GM18868 (cell line): ENCODE results near the gene DDB1.
"Not testable (repeated sequence)": the region's sequence is repeated elsewhere in the genome, so short reads cannot be mapped to it uniquely, and the experiment has no call there.

ENCODE experiments used
- ATAC-seq: cut with Tn5 transposase; IDR thresholded peaks from one replicate; pipeline ENCODE4 v1.9.1; 2021; ENCODE audit warnings: mild to moderate bottlenecking, moderate library complexity; ENCODE audit not compliant: unreplicated experiment

DDB1 gene

DNA sequence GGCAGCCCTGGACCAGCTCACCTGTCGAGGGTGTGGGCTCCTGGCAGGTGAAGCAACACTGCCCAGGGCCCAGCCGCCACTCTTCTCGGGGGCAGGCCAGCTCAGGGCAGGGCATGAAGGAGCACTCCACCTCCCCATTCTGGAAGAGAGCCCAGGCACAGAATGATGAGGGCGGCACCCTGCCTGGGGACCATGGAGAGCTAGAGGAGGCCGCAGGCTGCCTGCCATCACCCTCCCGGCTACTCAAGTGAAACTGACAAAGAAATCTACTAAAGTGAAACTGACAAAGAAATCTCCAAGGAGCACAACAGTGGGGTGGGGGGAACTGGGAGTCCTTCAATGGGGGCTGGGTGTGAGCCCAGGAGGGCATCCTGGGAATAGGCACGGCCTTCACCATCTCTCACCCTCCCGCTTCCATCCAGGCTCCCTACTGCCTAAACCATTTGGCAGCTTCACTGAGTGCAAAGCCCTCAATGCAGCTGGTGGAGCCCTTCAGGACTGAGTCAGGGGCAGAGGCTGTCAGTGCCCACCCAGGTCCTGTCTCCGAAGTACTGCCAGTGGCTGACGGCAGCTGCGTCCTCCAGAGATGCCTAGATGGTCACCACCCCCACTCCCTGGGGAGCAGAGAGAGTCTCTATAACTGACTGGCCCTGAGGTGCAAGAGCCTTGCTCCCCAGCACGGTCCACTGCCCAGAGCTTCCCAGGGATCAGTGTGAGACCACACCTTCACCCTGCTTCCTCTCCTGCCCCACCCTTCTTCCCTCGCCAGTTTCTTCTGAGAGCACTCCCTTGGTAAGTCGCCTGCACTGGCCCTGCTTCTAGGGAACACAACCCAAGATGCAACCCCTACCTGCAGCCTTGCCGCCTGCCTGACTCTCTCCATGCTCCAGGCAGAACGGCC, 59.5 kb downstream of the DDB1 start:
- no peak for ATAC-seq

GRCh38 chr11:61272731-61273130, 60.2 kb downstream of the DDB1 start:
- no peak for ATAC-seq

DNA sequence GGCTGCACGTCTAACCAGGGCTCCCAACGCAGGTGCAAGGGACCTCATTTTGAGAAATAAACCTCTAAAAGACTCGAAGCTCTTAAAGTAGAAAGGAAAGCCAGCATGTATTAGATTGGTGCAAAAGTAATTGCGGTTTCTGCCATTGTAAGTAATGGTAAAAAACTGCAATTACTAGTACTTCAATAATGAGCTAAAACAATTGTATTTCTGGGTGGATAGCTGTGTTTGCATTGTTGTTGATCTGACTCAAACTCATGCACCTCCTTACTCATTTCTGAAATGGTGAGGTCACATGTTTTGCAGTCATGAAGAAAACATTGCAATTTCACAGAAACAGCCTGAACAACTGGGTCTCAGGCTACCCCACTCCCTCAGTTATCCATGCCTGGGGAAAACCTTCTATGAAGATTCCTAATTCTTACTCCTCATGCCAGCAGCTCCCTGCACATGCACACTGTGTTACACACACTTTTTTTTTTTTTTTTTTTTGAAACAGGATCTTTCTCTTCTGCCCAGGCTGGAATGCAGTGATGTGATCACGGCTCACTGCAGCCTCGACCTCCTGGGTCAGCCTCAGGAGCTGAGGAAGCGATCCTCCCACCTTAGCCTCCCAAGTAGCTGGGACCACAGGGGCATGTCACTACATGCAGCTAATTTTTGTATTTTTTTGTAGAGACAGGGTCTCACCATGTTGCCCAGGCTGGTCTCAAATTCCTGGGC, 62.4 kb downstream of the DDB1 start:
- no peak for ATAC-seq

- ATAC-seq = no peak
Measured at GRCh38 chr11:61268588-61269250, 64.2 kb downstream of the DDB1 start.

GRCh38 chr11:61267437-61267841, 65.5 kb downstream of the DDB1 start:
- no peak for ATAC-seq

GRCh38 chr11:61266602-61267001, 66.3 kb downstream of the DDB1 start:
- no peak for ATAC-seq

DNA sequence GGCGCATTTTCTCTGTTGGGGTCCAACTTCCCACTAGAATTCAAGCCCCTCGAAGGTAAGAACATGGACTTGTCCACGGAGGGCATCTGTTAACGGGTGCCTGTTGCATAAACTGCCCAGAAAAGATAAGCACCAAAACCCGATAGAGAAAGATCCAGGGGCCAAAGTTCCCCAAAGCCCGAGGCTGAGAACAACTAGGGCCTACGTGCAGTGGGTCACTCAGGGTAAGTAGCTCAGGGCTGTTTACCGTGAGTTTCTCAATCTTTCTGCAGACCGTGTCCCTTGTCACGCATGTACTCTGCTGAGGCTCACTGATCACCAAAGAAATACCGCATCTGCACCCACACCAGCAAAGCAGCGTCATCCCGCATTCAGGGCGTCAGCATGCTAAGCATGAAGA, 67.5 kb downstream of the DDB1 start:
- ATAC-seq = no peak

DNA sequence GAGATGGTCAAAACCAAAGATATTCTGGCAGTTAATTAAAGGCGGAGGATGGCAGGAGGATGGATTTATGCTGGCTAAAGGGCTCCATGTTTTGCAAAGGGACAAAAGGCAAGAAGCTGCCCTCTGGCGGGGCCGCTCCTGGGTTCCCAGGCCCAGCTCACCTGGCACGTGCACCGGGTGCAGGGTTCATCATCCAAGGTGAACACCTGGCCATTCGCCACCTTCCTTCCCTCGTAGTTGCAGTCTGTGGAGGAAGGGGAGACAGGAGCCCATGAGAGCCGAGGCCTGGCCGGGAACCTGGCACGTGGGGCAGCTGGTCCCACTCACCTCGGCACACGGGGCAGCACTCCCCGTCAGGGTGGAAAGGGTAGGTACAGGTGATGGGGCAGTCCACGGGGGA, 68.1 kb downstream of the DDB1 start:
- no peak for ATAC-seq

DNA sequence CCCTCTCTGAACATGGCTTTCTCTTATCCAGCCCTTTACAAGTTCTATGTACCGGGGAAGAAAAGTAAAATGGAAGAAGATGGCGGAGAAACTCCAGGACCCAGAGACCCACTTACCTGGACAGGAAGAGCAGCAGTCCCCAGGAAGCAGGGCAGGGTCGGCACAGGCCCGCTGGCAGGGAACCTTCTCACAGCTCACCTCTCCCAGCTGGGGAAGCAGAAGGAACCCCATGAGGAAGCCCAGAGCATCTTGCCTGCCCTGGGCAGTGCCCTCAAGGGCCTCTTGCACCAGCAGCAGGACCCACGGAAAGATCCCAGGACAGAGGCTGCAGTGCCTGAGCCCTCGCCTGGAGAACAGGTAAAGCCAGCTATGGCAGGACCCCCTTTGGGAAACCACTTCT, 68.5 kb downstream of the DDB1 start:
- no peak for ATAC-seq

DNA sequence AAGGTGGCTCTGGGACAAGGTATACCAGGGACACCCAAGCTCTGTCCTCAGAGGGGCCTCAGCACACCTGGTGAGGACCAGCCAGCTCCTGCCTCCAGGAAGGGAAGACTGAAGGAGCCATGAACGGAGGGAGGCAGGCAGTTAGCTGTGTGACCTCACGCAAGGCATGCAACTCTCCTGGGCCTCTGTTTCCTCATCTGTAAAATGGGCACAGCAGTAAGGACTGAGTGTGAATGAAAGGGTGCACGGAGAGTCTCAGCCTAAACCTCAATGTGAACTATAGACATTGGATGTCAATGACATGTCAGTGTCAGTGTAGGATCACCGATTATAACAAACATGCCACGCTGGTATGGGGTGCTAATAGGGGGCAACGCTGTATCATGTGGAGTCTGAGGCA, 73.5 kb downstream of the DDB1 start:
- ATAC-seq = no peak

DNA sequence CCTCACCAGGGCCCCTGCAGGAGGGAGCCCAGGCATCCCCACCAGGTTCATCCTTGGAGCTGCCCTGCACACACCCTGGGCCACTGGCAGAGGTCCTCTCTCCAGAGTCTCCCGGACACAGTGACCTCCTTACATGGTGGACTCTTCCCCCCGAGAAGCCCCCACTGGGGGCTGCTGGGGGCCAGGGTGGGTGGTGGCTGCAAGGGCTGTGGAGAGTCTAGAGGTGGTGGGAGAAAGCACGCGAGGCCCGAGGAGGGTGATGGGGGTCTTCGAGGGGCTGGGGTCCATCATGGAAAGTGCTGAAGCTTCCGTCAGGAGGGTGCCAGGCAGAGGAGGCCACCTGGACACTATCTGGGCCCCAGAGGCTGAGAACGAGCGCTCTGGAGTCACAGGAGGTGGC, 74.4 kb downstream of the DDB1 start:
- no peak for ATAC-seq

DNA sequence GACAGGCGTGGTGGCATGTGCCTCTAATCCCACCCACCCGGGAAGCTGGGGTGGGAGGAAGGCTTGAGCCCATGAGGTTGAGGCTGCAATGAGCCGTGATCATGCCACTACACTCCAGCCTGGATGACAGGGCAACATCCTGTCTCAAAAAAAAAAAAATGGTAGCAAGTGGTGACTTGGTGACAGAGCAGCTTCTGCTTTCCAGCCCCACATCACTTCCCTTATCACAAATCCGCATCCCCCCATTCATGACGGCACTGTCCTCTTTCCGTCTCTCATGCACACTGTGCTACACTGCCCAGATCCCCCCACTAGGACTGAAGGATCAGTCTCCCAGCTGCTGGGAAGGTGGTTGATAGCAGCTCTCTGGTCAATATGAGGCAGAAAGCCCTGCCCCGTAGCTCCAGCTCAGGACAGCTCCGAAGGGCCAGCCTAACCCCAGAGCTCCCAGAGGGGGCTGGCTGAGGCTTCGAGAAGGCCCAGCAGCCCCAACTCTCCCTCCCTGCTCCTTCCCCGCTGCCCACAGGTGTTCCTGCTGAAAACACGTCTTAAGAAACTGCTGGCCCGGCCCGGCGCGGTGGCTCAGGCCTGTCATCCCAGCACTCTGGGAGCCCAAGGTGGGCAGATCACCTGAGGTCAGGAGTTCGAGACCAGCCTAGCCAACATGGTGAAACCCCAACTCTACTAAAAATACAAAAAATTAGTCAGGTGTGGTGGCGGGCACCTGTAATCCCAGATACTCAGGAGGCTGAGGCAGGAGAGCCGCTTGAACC, 76.0 kb downstream of the DDB1 start:
- no peak for ATAC-seq

GRCh38 chr11:61254403-61255025, 78.4 kb downstream of the DDB1 start:
- ATAC-seq = no peak

DNA sequence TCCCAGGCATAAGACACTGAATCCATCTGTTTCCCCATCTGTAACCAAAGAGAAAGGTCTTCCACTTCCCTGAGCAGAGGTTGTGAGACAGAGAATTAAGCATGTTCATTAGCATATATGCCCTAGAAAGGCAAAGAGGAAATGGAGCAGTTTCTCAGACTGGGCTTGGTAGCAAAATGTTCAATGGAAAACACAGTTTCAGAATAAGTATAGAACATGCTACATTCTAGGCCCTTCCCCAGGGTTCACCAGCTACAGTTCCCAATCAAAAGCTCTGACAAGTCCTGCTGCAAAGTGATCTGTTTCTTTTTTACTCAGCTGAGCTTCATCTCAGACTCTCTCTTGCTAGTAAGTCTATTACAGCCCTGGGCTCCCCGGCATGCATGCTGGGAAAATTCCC, 80.6 kb downstream of the DDB1 start:
- not testable (repeated sequence) for ATAC-seq

DNA sequence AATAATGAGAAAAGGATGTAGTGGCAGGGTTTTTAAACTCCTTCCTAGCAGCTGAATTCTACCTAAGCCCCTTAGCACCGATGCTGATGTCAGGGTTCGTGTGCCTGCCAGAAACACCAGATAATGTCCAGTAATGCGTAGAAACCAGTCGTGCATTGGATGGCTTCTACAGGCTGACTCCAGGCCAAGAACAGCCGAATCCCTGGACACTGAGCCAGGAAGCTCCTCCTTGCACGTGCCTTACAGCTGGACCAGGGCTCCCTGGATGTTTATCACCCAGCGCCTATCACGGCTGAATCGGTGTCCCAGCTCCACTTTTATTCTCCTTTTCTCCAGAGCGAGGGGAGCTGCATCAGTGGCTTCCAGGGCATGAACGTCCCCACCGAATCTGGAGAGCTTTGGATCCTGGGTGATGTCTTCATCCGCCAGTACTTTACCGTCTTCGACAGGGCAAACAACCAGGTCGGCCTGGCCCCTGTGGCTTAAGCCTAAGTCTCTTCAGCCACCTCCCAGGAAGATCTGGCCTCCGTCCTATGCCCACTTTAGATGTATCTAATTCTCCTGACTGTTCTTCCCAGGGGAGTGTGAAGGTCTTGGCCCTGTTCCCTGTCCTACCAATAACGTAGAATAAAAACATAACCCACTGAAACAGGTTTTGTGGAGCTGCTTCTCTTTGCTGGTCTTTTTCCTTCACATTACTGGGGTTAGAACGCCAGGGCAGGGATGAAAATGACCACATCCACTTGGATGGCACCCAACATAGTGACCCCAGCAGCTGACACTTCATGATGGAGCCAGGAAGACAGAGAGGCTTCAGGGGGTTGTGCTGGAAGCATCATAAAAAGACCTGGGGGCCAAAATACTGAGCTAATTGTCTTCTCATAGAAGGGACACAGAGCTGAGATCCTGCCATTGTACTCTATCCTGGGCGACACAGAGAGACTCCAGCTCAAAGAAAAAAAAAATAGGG, 81.8 kb downstream of the DDB1 start:
- ATAC-seq = not testable (repeated sequence)
